HG02623 (cell line): Measurements from ENCODE around the gene AVPI1.
"Not testable (repeated sequence)": the region's sequence is repeated elsewhere in the genome, so short reads cannot be mapped to it uniquely, and the experiment has no call there.

Experiments used
- ATAC-seq: cut with Tn5 transposase; IDR thresholded peaks from one replicate; pipeline ENCODE4 v1.9.1; 2021; ENCODE audit warnings: moderate library complexity; ENCODE audit not compliant: unreplicated experiment

Gene AVPI1

GRCh38 chr10:97684368-97684713 is 2.7 kb downstream of the AVPI1 start:
- not testable (repeated sequence) for ATAC-seq

GRCh38 chr10:97683556-97684367 is 3.3 kb downstream of the AVPI1 start:
- ATAC-seq: no peak

- ATAC-seq: no peak
These were observed 5.0 kb downstream of the AVPI1 start for GRCh38 chr10:97682042-97682441.

- ATAC-seq: no peak
These were observed 7.4 kb downstream of the AVPI1 start for GRCh38 chr10:97679594-97679993.

- peak; percentile 74 for ATAC-seq
These were observed 10.1 kb downstream of the AVPI1 start for GRCh38 chr10:97676770-97677581.

- ATAC-seq: no peak
These were observed 11.8 kb downstream of the AVPI1 start for GRCh38 chr10:97675222-97675621.

GRCh38 chr10:97673736-97674525 is 13.1 kb downstream of the AVPI1 start:
- no peak for ATAC-seq

GRCh38 chr10:97669571-97669970 is 17.5 kb downstream of the AVPI1 start:
- ATAC-seq: no peak

- ATAC-seq: no peak
These were observed 19.6 kb downstream of the AVPI1 start for GRCh38 chr10:97667463-97667862.

- ATAC-seq: no peak
These were observed 20.0 kb downstream of the AVPI1 start for GRCh38 chr10:97666992-97667391.

GRCh38 chr10:97664282-97664850 is 22.7 kb downstream of the AVPI1 start:
- ATAC-seq: no peak

- no peak for ATAC-seq
These were observed 27.5 kb downstream of the AVPI1 start for GRCh38 chr10:97659589-97659988.

- ATAC-seq: no peak
These were observed 30.3 kb downstream of the AVPI1 start for GRCh38 chr10:97656777-97657176.

- ATAC-seq: no peak
These were observed 35.3 kb downstream of the AVPI1 start for GRCh38 chr10:97651773-97652172.

GRCh38 chr10:97650726-97651125 is 36.3 kb downstream of the AVPI1 start:
- no peak for ATAC-seq

GRCh38 chr10:97649405-97649750 is 37.7 kb downstream of the AVPI1 start:
- ATAC-seq: not testable (repeated sequence)

- peak; percentile 85 for ATAC-seq
These were observed 38.3 kb downstream of the AVPI1 start for GRCh38 chr10:97648562-97649404.

GRCh38 chr10:97647556-97647955 is 39.5 kb downstream of the AVPI1 start:
- no peak for ATAC-seq

GRCh38 chr10:97644936-97645335 is 42.1 kb downstream of the AVPI1 start:
- ATAC-seq: no peak

GRCh38 chr10:97643441-97643985 is 43.5 kb downstream of the AVPI1 start:
- ATAC-seq: no peak
